Neutrophil (primary cell): ENCODE results near the gene RGPD6.
"Not testable (repeated sequence)": the region's sequence is repeated elsewhere in the genome, so short reads cannot be mapped to it uniquely, and the experiment has no call there.

ENCODE experiments used
- H3K27ac ChIP-seq: fragments of 200-600 bp; sonication (generic); 2 replicates; pipeline ENCODE4 v1.5.1; 2016; ENCODE audit warnings: mild to moderate bottlenecking, moderate library complexity
- H3K27me3 ChIP-seq: fragments of 200-600 bp; sonication (generic); 2 replicates; pipeline ENCODE4 v1.6.0; 2016; ENCODE audit warnings: mild to moderate bottlenecking
- H3K36me3 ChIP-seq: fragments of 200-600 bp; sonication (generic); 2 replicates; pipeline ENCODE4 v1.5.1; 2017
- H3K4me1 ChIP-seq, 2 experiments: fragments of 200-600 bp in 1 of 2; sonication (generic) in 1 of 2; 1 replicate in 1 of 2; 2 replicates in 1 of 2; pipeline versions ENCODE4 v1.5.1 to v1.6.1; 2013 to 2016; ENCODE audit warnings: low read depth in 1 of 2, low read length in 1 of 2, mild to moderate bottlenecking in 1 of 2, moderate library complexity in 1 of 2; ENCODE audit not compliant: control insufficient read depth in 1 of 2, insufficient read depth in 1 of 2
- H3K4me3 ChIP-seq, 2 experiments: fragments of 200-600 bp in 1 of 2; sonication (generic) in 1 of 2; 1 replicate in 1 of 2; 2 replicates in 1 of 2; pipeline ENCODE4 v1.5.1; 2013 to 2016; ENCODE audit warnings: low read depth in 1 of 2, low read length in 1 of 2, mild to moderate bottlenecking in 1 of 2, moderate library complexity in 1 of 2
- H3K9me3 ChIP-seq: fragments of 200-600 bp; sonication (generic); 2 replicates; pipeline ENCODE4 v1.5.1; 2016

RGPD6 gene

GRCh38 chr2:110576763-110577416 is at the start of gene RGPD6:
RGPD6 (minus strand) TSS chr2:110577222; CDS start chr2:110577024, 198 bp downstream.
- not testable (repeated sequence) for H3K36me3 ChIP-seq, H3K4me1 ChIP-seq, H3K27me3 ChIP-seq, H3K4me3 ChIP-seq, H3K9me3 ChIP-seq, H3K27ac ChIP-seq

- not testable (repeated sequence) for H3K27me3 ChIP-seq, H3K9me3 ChIP-seq, H3K36me3 ChIP-seq, H3K4me3 ChIP-seq, H3K4me1 ChIP-seq, H3K27ac ChIP-seq
Measured at GRCh38 chr2:110619326-110619939, 42.4 kb upstream of the RGPD6 start.

- H3K4me1 ChIP-seq, H3K27ac ChIP-seq, H3K9me3 ChIP-seq, H3K36me3 ChIP-seq, H3K4me3 ChIP-seq: not testable (repeated sequence)
- H3K27me3 ChIP-seq: peaks cover 13% of the 10 kb centered on the region
Measured at GRCh38 chr2:110613927-110614326, 36.9 kb upstream of the RGPD6 start.

- H3K4me1 ChIP-seq, H3K4me3 ChIP-seq: not testable (repeated sequence)
Measured at GRCh38 chr2:110610613-110611250, 33.7 kb upstream of the RGPD6 start.

DNA sequence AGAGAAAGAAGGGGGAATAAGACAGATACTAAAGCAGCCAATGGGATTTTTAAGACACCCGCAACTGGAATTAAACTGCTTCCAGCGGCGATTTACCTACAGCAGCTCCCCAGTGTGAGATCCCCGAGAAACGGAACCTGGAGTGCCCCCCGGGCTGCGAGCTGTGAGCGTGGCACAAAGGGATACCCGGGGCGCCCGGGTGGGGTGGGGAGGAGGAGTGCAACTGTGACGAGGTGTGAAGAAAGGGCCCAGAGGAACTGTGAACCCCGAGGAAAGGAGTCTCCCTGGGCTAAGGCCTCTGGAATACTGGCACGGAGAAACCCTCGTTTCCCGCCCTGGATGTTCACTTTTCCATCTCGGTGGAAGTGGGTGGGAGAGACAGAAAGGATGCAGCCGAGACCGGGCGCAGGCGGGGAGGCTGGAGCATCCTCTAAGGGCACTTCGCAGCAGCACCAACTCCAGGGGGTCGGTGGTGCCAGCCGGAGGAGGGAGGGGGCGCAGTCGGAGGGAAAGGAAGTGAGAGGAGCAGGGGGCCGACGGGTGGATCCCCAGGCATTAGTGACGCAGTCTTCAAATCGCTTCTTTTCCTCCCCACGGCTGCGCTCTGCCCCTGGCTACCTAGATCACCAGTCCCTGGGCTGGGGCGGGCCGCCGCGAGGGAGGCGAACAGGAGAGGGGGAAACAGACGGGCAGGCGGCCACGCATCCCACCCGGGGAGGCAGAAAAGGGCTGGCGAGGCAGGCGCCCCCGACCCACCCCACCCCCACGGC is 33.0 kb upstream of the RGPD6 start:
- not testable (repeated sequence) for H3K9me3 ChIP-seq, H3K27ac ChIP-seq, H3K36me3 ChIP-seq, H3K4me1 ChIP-seq, H3K4me3 ChIP-seq
- H3K27me3 ChIP-seq: peaks cover 27% of the 10 kb centered on the region

More at GRCh38 chr2:110610613-110611250, 33.7 kb upstream of the RGPD6 start:
- not testable (repeated sequence) for H3K36me3 ChIP-seq, H3K9me3 ChIP-seq, H3K27ac ChIP-seq
- peaks cover 22% of the 10 kb centered on the region for H3K27me3 ChIP-seq

- H3K27ac ChIP-seq, H3K9me3 ChIP-seq, H3K4me3 ChIP-seq, H3K36me3 ChIP-seq, H3K4me1 ChIP-seq: not testable (repeated sequence)
- H3K27me3 ChIP-seq: peaks cover 28% of the 10 kb centered on the region
Measured at GRCh38 chr2:110608788-110609502, 31.9 kb upstream of the RGPD6 start.

DNA sequence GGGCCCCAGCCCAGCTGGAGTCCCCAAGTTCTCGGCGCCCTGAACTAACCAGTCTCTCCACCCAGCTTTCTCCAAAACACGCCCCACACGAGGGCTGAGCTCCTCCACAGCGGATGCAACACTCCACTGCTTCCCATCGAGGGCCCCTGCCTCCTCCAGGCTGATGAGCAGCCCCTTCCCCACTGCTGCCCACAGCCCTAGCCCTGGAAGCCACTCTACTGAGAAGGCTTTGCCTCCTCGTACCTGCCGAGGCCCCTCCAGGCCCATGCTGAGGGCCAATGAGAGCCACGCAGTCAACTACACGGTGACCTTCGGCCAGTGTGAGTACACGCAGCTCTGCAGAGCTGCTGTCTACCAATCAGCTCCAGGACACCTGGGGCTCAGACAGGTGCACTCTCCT is 28.0 kb upstream of the RGPD6 start:
- H3K36me3 ChIP-seq, H3K9me3 ChIP-seq, H3K4me3 ChIP-seq, H3K4me1 ChIP-seq, H3K27ac ChIP-seq: not testable (repeated sequence)
- peaks cover 22% of the 10 kb centered on the region for H3K27me3 ChIP-seq

DNA sequence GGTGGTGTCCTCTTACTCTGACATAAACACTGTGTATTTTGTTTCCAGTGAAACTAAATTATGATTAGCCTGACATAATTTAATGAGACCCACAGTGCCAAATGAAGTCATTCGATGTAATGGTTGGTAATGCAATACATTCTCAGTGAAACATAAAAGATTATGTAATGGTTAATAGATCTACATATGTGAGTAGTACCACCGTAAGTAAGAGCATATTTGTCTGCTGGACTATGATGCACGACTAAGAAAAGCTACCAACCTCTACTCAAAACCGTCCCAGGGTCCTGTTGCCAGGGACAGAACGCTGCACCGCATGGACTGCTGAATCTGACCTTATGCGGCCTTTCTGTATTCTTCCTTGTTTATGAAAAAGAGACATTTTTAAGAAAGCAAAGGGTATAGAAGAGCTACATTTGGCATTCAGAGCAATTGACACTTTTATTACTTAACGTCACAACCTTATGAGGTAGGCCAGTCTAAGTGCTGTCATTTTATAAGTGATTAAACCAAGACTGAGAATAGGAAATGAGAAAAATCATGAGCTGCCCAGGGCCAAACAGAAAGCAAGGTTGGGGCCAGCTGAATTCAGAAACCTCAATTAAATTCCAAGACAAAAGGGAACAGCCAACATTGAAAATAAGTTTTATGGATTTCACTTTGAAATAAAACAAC is 27.0 kb upstream of the RGPD6 start:
- H3K4me3 ChIP-seq: not testable (repeated sequence)

GRCh38 chr2:110602139-110602538 is 25.1 kb upstream of the RGPD6 start:
- not testable (repeated sequence) for H3K27ac ChIP-seq, H3K9me3 ChIP-seq, H3K36me3 ChIP-seq, H3K4me3 ChIP-seq, H3K4me1 ChIP-seq
- H3K27me3 ChIP-seq: peaks cover 16% of the 10 kb centered on the region

More for the DNA sequence above, 27.0 kb upstream of the RGPD6 start:
- not testable (repeated sequence) for H3K4me1 ChIP-seq, H3K36me3 ChIP-seq, H3K9me3 ChIP-seq, H3K27ac ChIP-seq
- peaks cover 16% of the 10 kb centered on the region for H3K27me3 ChIP-seq

DNA sequence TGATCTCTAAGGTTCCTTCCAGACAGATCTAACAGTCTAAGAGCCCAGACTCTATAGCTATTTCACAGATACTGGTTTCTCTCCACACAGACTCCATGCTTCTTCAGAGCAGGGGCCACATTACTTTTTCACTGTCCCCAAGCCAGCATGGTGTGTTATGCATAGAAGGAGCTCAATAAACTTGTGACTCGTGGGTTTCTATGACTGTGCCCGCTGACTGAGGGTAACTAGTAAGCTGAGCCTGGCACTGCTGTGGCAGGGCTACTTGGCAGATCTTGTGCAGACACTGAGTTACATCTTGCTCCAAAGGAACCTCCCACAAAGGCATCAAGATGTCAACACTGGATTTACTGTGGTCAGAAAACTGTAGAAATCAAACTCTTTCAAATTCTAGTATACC is 15.0 kb upstream of the RGPD6 start:
- not testable (repeated sequence) for H3K27ac ChIP-seq, H3K4me1 ChIP-seq, H3K9me3 ChIP-seq, H3K4me3 ChIP-seq, H3K27me3 ChIP-seq, H3K36me3 ChIP-seq

- not testable (repeated sequence) for H3K27me3 ChIP-seq, H3K4me3 ChIP-seq, H3K36me3 ChIP-seq, H3K27ac ChIP-seq, H3K4me1 ChIP-seq, H3K9me3 ChIP-seq
Measured at GRCh38 chr2:110589677-110590330, 12.8 kb upstream of the RGPD6 start.

- not testable (repeated sequence) for H3K4me3 ChIP-seq, H3K4me1 ChIP-seq, H3K9me3 ChIP-seq, H3K27ac ChIP-seq, H3K36me3 ChIP-seq, H3K27me3 ChIP-seq
Measured at GRCh38 chr2:110588520-110588919, 11.5 kb upstream of the RGPD6 start.
